8988T (cell line): ENCODE results near the gene SSR2.
A peak's percentile ranks its signal among the peaks of the same experiment; 100 is the strongest.

Experiments
- DNase-seq: peaks from one replicate; pipeline ENCODE4 v3.0.0; 2011

SSR2 gene

GRCh38 chr1:156020293-156021092, at the start of gene SSR2:
Gene SSR2 (minus strand): TSS chr1:156020951. CDS start chr1:156020167, 784 bp downstream.
- DNase-seq, result peak; percentile 82

DNA sequence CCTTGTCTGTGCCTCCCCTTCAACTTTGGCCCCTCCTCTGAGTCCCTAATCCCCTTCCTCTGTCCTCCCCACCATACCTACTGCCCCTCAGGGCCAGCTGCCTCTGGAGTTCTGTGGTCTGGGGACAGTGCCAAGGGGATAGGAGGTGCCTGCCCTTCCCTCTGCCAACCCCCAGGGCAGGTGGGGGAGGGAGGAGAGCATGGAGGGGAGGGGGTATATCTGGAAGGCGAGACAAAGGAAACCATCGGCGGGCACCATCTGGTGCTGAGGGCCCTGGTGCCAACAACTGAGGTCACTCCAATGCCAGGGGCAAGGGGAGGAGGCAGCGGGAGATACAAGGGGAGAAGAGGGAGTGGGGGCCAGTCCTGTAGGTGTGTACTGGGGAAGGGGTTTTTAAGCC, 49.8 kb upstream of the SSR2 start:
- no peak for DNase-seq

DNA sequence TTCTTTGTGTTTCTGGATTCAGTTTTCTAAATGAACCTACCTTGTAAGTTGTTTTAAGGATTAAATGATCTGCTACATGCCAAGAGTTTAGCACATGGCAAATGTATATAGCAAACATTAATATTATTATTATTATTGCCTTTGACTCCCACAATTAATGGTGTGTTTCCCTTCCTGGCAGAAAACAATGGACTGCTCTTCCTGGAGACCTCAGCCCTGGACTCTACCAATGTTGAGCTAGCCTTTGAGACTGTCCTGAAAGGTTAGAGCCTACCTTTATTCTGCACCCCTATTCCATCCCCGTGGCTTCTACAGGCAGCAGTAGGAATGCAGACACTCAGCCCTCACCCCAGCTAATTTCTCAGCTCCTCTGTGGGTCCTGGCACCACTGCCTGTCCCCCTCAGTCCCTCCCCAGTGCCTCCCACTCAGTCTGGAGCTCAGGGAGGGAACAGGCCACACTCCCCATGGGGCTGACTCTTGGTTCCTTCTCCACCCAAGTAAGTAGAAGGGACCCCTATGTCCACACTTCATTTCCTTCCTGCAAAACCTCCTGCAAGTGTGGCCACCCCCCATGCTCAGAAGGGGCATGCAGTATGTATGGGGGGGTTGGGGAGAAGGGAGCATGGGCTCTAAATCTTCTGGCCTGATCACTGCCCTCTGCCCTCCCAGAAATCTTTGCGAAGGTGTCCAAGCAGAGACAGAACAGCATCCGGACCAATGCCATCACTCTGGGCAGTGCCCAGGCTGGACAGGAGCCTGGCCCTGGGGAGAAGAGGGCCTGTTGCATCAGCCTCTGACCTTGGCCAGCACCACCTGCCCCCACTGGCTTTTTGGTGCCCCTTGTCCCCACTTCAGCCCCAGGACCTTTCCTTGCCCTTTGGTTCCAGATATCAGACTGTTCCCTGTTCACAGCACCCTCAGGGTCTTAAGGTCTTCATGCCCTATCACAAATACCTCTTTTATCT, 49.0 kb upstream of the SSR2 start:
- no peak for DNase-seq

- no peak for DNase-seq
Observed at GRCh38 chr1:156067262-156067661, 46.5 kb upstream of the SSR2 start.

DNA sequence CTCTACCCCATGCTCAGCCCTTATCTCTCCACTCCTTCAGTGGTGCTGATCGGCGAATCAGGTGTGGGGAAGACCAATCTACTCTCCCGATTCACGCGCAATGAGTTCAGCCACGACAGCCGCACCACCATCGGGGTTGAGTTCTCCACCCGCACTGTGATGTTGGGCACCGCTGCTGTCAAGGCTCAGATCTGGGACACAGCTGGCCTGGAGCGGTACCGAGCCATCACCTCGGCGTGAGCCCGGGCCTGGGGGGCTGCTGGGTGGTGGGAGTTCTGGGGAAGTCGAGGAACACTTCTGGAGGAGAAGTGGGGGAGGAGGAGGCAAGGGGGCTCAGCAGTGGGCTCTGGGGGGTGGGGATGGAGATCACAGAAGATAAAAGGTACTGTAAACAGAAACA, 45.1 kb upstream of the SSR2 start:
- no peak for DNase-seq

DNA sequence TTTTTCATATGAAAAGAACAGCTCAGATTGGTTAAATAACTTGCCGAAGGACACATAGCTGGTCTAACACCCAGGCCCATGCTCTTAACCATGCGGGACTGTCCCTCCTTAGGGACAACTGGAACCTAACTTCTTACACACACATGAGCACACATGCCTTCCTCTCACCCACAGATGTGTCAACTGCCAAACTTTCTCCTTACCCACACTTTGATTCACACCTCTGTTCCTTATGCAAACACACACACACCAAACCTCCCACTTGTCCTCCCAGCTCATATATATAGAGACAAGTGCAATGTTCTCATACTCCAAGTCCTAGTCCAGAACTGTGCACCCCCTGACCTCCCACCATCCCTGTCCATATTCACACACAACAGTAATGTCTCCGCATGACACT, 44.5 kb upstream of the SSR2 start:
- no peak for DNase-seq

DNA sequence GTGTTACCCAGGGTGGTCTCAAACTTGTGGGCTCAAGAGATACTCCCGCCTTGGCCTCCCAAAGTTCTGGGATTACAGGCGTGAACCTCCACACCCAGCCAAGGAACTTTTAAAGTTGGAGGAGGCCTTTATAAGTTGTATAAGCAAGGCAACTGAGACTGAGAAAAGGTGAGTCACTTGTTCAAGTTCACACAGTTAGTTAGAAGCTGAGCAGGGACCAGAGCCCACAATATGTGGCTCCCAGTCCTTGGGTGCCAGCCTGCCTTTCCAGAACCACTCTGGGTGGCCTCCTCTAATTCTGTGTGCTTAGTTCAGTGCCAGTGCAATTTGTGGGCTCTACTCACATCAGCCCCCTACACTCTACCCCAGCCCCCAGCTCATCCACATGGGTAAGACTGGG, 43.9 kb upstream of the SSR2 start:
- no peak for DNase-seq

- DNase-seq, result no peak
Observed at GRCh38 chr1:156063997-156064285, 43.2 kb upstream of the SSR2 start.

DNA sequence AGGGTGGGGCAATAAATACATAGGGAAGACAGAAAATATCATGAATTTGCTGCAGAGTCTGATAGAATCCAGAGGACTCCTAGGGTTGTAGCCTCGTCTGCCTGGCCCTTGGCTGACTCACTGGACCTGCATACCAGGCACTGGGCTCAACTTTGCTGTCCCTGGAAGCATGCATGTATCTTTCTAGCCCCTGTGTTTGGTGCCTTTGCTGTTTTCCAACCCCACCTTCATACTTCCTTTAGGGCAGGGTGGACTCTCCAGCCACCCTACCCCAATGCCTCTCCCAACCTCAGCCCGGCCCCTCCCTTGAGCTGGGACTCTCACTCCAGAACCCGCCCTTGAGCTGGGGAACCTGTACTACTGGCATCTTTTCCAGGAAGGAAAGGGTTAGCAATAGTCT, 41.4 kb upstream of the SSR2 start:
- DNase-seq, result no peak

DNA sequence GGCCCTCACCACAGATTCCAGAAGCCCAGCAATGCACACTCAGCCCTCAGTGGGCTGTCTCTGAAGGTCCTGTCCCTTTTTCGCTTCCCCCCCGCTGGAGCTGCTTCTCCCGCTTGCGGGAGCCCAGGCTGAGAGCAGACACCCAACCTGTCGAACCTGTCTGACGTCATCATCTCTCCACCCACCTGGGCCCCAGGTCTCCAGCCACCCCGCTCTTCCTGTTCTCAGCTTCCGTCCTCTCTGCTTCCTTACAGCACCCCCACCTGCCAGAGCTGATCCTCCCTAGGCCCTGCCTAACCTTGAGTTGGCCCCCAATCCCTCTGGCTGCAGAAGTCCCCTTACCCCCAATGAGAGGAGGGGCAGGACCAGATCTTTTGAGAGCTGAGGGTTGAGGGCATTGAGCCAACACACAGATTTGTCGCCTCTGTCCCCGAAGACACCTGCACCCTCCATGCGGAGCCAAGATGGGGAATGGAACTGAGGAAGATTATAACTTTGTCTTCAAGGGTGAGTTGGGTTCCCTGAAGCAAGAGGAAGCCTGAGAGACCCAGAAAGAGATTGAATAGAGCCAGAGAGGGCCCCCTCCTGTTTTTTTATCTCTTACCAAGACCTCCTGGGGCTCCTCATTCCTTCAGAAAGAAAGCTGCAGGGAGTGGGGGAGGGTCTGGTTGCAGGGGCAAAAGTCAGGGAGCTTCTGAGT, 40.3 kb upstream of the SSR2 start, which contains the start of gene RAB25:
RAB25 (plus strand) TSS at position 224 of the 700 bp plus-strand sequence; CDS start at position 465, 241 bp downstream.
- no peak for DNase-seq

GRCh38 chr1:156056326-156056849, 35.6 kb upstream of the SSR2 start:
- no peak for DNase-seq

DNA sequence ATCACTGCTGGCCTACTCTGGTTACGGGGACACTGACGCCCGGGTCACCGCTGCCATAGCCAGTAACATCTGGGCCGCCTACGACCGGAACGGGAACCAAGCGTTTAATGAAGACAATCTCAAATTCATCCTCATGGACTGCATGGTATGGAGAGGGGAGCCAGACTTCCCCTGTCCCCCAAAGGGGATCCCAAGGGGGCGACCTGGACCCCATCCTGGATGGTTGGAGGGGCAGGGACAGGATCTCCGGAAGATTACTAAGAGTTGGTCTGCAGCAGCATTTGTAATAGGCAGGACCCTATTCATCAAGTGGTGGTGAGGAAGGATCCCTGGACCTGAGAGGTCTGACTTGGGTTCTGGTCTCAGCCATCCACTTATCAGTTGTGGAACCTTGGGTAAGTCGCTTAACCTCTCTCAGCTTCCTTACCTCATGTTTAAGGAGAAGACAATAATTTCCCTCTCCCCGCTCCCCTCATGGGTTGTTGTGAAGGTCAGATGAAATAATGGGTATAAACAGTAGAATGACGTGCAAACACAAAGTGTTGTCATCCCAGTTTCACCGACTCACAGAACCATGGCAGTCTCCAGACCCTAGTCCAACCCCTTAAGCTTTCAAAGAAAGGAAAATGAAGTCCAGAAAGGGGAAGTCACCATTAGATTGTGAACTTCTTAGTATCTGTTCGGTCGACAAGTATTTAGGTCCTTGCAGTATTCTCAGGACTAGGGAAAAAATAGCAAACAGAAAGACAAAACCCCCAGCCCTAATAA, 34.7 kb upstream of the SSR2 start:
- DNase-seq, result no peak

DNA sequence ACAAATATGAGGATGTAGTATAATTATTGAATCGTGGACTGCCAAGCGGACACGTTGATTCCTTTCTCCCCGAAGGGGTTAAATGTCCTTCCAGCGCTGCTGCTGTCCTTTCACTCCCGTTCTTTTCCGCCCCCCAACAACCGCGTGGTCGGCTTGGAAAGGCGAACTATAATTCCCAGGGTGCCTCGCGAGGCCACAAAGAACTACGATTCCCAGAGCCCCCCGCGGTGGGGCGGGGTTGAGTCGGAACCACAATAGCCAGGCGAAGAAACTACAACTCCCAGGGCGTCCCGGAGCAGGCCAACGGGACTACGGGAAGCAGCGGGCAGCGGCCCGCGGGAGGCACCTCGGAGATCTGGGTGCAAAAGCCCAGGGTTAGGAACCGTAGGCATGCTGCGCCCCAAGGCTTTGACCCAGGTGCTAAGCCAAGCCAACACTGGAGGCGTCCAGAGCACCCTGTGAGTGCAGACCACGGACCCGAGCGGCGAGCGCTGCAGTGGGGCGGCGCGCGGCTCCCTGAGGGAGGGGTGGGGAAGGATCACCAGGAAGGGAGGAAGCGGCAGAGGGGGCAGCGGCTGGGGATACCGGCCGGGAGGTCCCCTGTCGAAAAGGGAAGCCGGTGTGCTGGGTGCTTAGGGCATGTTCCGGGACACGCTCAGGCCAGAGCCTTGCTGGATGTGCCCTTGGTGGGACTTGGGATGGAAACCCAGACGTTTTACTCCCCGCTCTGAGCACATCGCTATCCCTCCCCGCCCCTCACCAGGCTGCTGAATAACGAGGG, 33.9 kb upstream of the SSR2 start, which contains the start of gene LAMTOR2:
LAMTOR2 (plus strand) TSS at position 283 of the 781 bp plus-strand sequence; CDS start at position 391, 108 bp downstream.
- peak; percentile 95 for DNase-seq

- peak; percentile 91 for DNase-seq
Observed at GRCh38 chr1:156053768-156054499, 33.2 kb upstream of the SSR2 start, which contains the start of gene UBQLN4. Gene UBQLN4 (minus strand): TSS chr1:156053798. CDS start chr1:156053701, 97 bp downstream.

DNA sequence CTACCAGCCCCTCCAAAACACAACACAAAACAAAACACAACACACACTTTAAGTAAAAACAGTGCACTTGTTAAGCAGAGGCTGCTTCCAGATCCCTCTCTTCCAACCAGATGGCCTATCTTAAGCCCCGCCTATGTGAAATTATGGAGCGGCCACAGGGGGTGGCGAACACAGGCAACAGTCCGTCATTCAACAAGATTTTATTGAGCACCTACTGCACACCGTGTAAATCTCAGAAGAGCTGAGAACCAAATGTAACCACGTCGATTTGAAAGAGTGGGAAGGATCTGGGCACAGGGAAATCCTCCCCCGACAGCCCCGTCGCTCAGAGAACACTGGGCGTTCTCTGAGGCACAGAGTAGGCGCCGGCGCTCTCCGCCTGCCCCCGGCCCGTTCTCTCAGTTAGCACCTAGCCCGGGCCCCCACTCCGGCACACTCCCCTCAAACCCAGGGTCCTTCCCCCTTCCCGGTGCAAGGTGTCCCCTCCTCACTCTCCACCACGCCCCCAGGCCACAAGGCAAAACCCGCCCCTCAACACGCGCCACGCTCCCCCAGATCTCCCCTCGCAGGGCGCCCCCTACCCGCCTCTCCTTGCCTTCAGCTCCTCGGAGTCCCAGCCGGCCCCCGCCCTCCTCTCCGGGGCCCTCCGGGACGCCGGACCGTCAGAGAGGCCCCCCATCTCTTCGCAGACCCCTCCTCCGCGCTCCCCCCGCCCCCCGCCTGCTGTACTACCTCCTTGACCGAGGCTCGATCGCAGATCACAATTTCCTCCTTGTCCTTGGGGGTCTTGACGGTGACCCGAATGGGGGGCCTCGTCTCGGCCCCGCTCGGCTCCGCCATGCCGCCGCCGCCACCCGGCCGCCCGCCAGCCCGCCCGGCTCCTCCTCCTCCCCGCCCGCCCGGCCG, 32.4 kb upstream of the SSR2 start:
- peak; percentile 81 for DNase-seq

- no peak for DNase-seq
Observed at GRCh38 chr1:156051011-156051725, 30.4 kb upstream of the SSR2 start.

DNA sequence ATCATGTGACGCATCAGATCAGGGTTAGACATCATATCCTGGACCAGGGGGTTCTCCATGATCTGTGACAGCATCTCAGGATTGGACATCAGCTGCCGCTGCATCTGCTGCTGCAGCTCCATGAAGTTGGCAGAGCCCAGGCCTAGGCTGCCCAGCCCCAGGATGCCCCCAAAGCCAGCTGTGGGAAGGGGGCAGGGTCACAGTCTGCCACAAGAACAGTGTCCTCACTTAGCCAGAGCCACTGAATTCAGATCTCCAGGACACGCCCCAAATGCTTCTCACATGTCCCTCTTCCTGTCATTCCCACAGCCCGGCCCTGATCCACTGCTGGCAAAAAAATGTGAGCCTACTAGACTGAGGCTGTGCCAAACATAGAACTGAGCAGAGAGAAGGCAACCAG, 29.6 kb upstream of the SSR2 start:
- no peak for DNase-seq

- no peak for DNase-seq
Observed at GRCh38 chr1:156048663-156049258, 28.0 kb upstream of the SSR2 start.
